Measurements from ENCODE around the gene ATP8B4. TPM values are rescaled to one million over a fixed set of nuclear protein-coding genes. Genes with fewer than 3 reads are reported as not detected.

The ATP8B4 gene
- total and polyA plus RNA-seq, 10 of the 15 experiments (the other 5 are each of a cell fraction or from before 2014, with no cell fraction given) = 0.02 to 0.94 (median 0.19) TPM

GRCh38 chr15:49888323-49888693 is 230.7 kb downstream of the ATP8B4 start:
- Histone ChIP-seq H3K79me2 (ENCODE audit: control insufficient read depth, insufficient read depth, low read length) (no peaks in the 10 kb centered on the region), H3K36me3 (ENCODE audit: control insufficient read depth in 2 of 2, insufficient read depth in 2 of 2, low read length in 1 of 2) (no peaks in the 10 kb centered on the region), H3K27me3 (replicated peaks in 1 of 2; ENCODE audit: control insufficient read depth in 2 of 2, insufficient read depth in 2 of 2, low read length in 1 of 2) (no peaks in the 10 kb centered on the region), H3K4me3 (no peak overlapping the region), H3K9me3 (replicated peaks; ENCODE audit: control insufficient read depth, insufficient read depth, low read length) (no peaks in the 10 kb centered on the region), H2AFZ (ENCODE audit: control insufficient read depth, low read depth, low read length) (no peak overlapping the region), H4K20me1 (ENCODE audit: control insufficient read depth, insufficient read depth) (no peaks in the 10 kb centered on the region), H3K4me1 (ENCODE audit: control insufficient read depth, insufficient read depth, low read length) (no peaks in the 10 kb centered on the region), H3K27ac (ENCODE audit: control insufficient read depth, insufficient read depth) (no peak overlapping the region), H3K4me2 (ENCODE audit: control insufficient read depth, insufficient read depth) (no peak overlapping the region), H3K9ac (ENCODE audit: control insufficient read depth, insufficient read depth, low read length) (no peak overlapping the region)
- intact Hi-C loops (cut with micrococcal nuclease; ENCODE audit: unreplicated experiment) = no loop called here
- BruUV-seq (replicated peaks) = no TSS peak
- ChIA-PET RAD21 (ENCODE audit: unreplicated experiment) (no interaction called here), SMC1A (ENCODE audit: uncharacterized antibody, unreplicated experiment) (no interaction called here), CTCF (no interaction called here), POLR2A (no interaction called here)
- no peak for FAIRE-seq
- DNase-seq (ENCODE audit: low read depth, low spot score) = no peak
- in situ Hi-C loops (cut with MboI) = no loop called here
- TF ChIP-seq, protein P1, sequence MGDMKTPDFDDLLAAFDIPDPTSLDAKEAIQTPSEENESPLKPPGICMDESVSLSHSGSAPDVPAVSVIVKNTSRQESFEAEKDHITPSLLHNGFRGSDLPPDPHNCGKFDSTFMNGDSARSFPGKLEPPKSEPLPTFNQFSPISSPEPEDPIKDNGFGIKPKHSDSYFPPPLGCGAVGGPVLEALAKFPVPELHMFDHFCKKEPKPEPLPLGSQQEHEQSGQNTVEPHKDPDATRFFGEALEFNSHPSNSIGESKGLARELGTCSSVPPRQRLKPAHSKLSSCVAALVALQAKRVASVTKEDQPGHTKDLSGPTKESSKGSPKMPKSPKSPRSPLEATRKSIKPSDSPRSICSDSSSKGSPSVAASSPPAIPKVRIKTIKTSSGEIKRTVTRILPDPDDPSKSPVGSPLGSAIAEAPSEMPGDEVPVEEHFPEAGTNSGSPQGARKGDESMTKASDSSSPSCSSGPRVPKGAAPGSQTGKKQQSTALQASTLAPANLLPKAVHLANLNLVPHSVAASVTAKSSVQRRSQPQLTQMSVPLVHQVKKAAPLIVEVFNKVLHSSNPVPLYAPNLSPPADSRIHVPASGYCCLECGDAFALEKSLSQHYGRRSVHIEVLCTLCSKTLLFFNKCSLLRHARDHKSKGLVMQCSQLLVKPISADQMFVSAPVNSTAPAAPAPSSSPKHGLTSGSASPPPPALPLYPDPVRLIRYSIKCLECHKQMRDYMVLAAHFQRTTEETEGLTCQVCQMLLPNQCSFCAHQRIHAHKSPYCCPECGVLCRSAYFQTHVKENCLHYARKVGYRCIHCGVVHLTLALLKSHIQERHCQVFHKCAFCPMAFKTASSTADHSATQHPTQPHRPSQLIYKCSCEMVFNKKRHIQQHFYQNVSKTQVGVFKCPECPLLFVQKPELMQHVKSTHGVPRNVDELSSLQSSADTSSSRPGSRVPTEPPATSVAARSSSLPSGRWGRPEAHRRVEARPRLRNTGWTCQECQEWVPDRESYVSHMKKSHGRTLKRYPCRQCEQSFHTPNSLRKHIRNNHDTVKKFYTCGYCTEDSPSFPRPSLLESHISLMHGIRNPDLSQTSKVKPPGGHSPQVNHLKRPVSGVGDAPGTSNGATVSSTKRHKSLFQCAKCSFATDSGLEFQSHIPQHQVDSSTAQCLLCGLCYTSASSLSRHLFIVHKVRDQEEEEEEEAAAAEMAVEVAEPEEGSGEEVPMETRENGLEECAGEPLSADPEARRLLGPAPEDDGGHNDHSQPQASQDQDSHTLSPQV (IDR thresholded peaks at IDR 0.05) = no peak
- TF ChIP-seq TCF3 (IDR thresholded peaks at IDR 0.05; ENCODE audit: borderline replicate concordance, insufficient read depth, low read depth, low read length) (no peak), JUND (IDR thresholded peaks at IDR 0.05; ENCODE audit: low read depth, low read length) (no peak), RAD51 (IDR thresholded peaks at IDR 0.05) (no peak), SMC3 (IDR thresholded peaks at IDR 0.05; ENCODE audit: borderline replicate concordance, low read length) (no peak), KLF5 (IDR thresholded peaks at IDR 0.05; ENCODE audit: partially characterized antibody) (no peak), HDAC6 (IDR thresholded peaks at IDR 0.05; ENCODE audit: unreplicated experiment) (no peak), IKZF2 (IDR thresholded peaks at IDR 0.05) (no peak), CHD4 (IDR thresholded peaks at IDR 0.05) (no peak), PKNOX1 (IDR thresholded peaks at IDR 0.05) (no peak), SREBF2 (IDR thresholded peaks at IDR 0.05; ENCODE audit: low read length) (no peak), ZNF384 (IDR thresholded peaks at IDR 0.05; ENCODE audit: borderline replicate concordance, low read depth, low read length) (no peak), JUNB (IDR thresholded peaks at IDR 0.05) (no peak)
- TF ChIP-seq, protein P2, sequence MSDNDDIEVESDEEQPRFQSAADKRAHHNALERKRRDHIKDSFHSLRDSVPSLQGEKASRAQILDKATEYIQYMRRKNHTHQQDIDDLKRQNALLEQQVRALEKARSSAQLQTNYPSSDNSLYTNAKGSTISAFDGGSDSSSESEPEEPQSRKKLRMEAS (IDR thresholded peaks at IDR 0.05; ENCODE audit: low read depth, low read length) = no peak
- TF ChIP-seq, protein P3, sequence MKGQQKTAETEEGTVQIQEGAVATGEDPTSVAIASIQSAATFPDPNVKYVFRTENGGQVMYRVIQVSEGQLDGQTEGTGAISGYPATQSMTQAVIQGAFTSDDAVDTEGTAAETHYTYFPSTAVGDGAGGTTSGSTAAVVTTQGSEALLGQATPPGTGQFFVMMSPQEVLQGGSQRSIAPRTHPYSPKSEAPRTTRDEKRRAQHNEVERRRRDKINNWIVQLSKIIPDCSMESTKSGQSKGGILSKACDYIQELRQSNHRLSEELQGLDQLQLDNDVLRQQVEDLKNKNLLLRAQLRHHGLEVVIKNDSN (IDR thresholded peaks at IDR 0.05; ENCODE audit: borderline replicate concordance, extremely low read length, insufficient read depth, low read depth, low read length) = no peak
- WGBS (ENCODE audit: insufficient coverage, insufficient replicate concordance, low lambda C conversion rate, missing lambda C conversion rate) = 89% methylated on average over 2 of the region's 2 CpGs
- ATAC-seq = no peak

Measured in GM12878 (cell line).